A673 (cell line): ENCODE measurements around the gene GABRP. TPM values are rescaled to one million over a fixed set of nuclear protein-coding genes. Genes with fewer than 3 reads are reported as not detected.

Source experiments
- BruUV-seq: library from RNA; stranded (reverse); fragments of 400-500 nt; replicated peaks from 2 replicates; lab custom pipeline; 2021; lab: Mats Ljungman, UMichigan
- CTCF ChIA-PET: fragments of 300-600 bp; sonication (Branson Sonifier 250); formaldehyde crosslinking; loops from one replicate; lab custom pipeline; 2022; ENCODE audit warnings: antibody characterized with exemption; lab: Charles Lee
- POLR2A ChIA-PET: fragments of 300-600 bp; sonication (Branson Sonifier 250); formaldehyde crosslinking; loops from one replicate; lab custom pipeline; 2022; ENCODE audit warnings: antibody characterized with exemption; ENCODE audit not compliant: low non-redundant PET; lab: Charles Lee
- DNase-seq: peaks from one replicate; pipeline ENCODE4 v3.0.0-alpha.2; 2015; ENCODE audit warnings: low spot score
- H3K27ac ChIP-seq: fragments of 200-600 bp; sonication (generic); 2 replicates; pipeline ENCODE4 v1.5.1; 2016; ENCODE audit warnings: mixed run types, low read depth, mild to moderate bottlenecking, mixed read lengths, antibody characterized with exemption, low read length; ENCODE audit not compliant: poor library complexity, severe bottlenecking
- H3K27me3 ChIP-seq: fragments of 200-600 bp; sonication (generic); replicated peaks from 2 replicates; pipeline ENCODE4 v1.6.1; 2017; ENCODE audit warnings: mixed run types, low read depth, mild to moderate bottlenecking, mixed read lengths, antibody characterized with exemption, low read length; ENCODE audit not compliant: insufficient read depth, poor library complexity
- H3K36me3 ChIP-seq: fragments of 200-600 bp; sonication (generic); 2 replicates; pipeline ENCODE4 v1.6.1; 2016; ENCODE audit warnings: mixed run types, mild to moderate bottlenecking, mixed read lengths, antibody characterized with exemption, low read length; ENCODE audit not compliant: insufficient read depth, poor library complexity, severe bottlenecking
- H3K4me1 ChIP-seq: fragments of 200-600 bp; sonication (generic); 2 replicates; pipeline ENCODE4 v1.6.1; 2017; ENCODE audit warnings: mixed run types, mild to moderate bottlenecking, mixed read lengths, antibody characterized with exemption, low read length; ENCODE audit not compliant: insufficient read depth, poor library complexity, severe bottlenecking
- H3K4me3 ChIP-seq: fragments of 200-600 bp; sonication (generic); 2 replicates; pipeline ENCODE4 v1.5.1; 2016; ENCODE audit warnings: low read depth, mixed run types, mild to moderate bottlenecking, mixed read lengths, low read length; ENCODE audit not compliant: poor library complexity, severe bottlenecking
- H3K9me3 ChIP-seq: fragments of 200-600 bp; sonication (generic); 2 replicates; pipeline ENCODE4 v1.6.1; 2016; ENCODE audit warnings: mixed run types, low read depth, mild to moderate bottlenecking, mixed read lengths, antibody characterized with exemption, low read length; ENCODE audit not compliant: poor library complexity, severe bottlenecking
- EZH2 ChIP-seq: fragments of 200-600 bp; sonication (generic); IDR thresholded peaks from 2 replicates; pipeline ENCODE4 v1.6.1; 2017; ENCODE audit warnings: borderline replicate concordance, low read depth, mild to moderate bottlenecking, mixed read lengths, antibody characterized with exemption, low read length; ENCODE audit not compliant: poor library complexity, severe bottlenecking
- intact Hi-C: fragments of 100-400 bp; cut with micrococcal nuclease; formaldehyde crosslinking; loops from one replicate; pipeline ENCODE4 v1.10.0; 2022; ENCODE audit not compliant: unreplicated experiment
- total RNA-seq: library from RNA; stranded (reverse); gene quantifications from 2 replicates; pipeline ENCODE4 v1.2.3, GENCODE V29; 2021
- TF ChIP-seq, protein P1 (sequence below): fragments of 300-800, 200-600 bp; sonication (generic); conservative IDR thresholded peaks from 2 replicates; pipeline ENCODE4 v1.5.1; 2017; ENCODE audit warnings: low read depth, mild to moderate bottlenecking, antibody characterized with exemption, low read length, moderate library complexity, mixed read lengths

The GABRP gene
- total RNA-seq, 1 experiment from 2014 or later: 0.09 TPM

DNA sequence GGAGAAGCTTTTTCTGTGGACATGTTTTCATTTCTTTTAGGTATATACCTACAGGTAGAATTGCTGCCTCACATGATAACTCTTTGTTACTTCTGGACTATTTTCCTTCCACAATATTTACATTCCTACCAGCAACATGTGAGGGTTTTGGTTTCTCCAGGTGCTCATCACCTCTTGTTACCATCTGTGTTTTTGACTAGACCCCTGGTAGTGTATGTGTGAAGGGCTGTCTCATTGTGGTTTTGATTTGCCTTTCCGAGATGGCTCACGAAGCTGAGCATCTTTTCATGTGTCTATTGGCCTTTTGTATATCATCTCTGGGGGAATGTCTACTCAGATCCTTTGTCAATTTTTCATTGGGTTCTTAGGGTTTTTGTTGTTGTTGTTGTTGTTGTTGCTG lies 61.1 kb downstream of the GABRP start:
- ChIA-PET CTCF (no interaction called here), POLR2A (no interaction called here)
- Histone ChIP-seq H3K4me3 (no peak overlapping the region), H3K9me3 (no peaks in the 10 kb centered on the region), H3K36me3 (no peaks in the 10 kb centered on the region), H3K27ac (no peak overlapping the region), H3K4me1 (no peaks in the 10 kb centered on the region), H3K27me3 (no peaks in the 10 kb centered on the region)
- intact Hi-C loops: no loop called here
- no TSS peak for BruUV-seq
- no peak for TF ChIP-seq EZH2
- TF ChIP-seq, protein P1, sequence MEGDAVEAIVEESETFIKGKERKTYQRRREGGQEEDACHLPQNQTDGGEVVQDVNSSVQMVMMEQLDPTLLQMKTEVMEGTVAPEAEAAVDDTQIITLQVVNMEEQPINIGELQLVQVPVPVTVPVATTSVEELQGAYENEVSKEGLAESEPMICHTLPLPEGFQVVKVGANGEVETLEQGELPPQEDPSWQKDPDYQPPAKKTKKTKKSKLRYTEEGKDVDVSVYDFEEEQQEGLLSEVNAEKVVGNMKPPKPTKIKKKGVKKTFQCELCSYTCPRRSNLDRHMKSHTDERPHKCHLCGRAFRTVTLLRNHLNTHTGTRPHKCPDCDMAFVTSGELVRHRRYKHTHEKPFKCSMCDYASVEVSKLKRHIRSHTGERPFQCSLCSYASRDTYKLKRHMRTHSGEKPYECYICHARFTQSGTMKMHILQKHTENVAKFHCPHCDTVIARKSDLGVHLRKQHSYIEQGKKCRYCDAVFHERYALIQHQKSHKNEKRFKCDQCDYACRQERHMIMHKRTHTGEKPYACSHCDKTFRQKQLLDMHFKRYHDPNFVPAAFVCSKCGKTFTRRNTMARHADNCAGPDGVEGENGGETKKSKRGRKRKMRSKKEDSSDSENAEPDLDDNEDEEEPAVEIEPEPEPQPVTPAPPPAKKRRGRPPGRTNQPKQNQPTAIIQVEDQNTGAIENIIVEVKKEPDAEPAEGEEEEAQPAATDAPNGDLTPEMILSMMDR: no peak
- DNase-seq: no peak

GRCh38 chr5:170846416-170846815 lies 62.9 kb downstream of the GABRP start:
- H3K4me3 ChIP-seq: no peak overlapping the region
- CTCF ChIA-PET: no interaction called here
- H3K27ac ChIP-seq: no peak overlapping the region
- DNase-seq: no peak
- intact Hi-C loops: no loop called here
- no TSS peak for BruUV-seq
- no peaks in the 10 kb centered on the region for H3K4me1 ChIP-seq
- TF ChIP-seq, protein P1: no peak
- no peak for TF ChIP-seq EZH2
- H3K9me3 ChIP-seq: no peaks in the 10 kb centered on the region
- H3K27me3 ChIP-seq: no peaks in the 10 kb centered on the region
- POLR2A ChIA-PET: no interaction called here
- H3K36me3 ChIP-seq: no peaks in the 10 kb centered on the region

DNA sequence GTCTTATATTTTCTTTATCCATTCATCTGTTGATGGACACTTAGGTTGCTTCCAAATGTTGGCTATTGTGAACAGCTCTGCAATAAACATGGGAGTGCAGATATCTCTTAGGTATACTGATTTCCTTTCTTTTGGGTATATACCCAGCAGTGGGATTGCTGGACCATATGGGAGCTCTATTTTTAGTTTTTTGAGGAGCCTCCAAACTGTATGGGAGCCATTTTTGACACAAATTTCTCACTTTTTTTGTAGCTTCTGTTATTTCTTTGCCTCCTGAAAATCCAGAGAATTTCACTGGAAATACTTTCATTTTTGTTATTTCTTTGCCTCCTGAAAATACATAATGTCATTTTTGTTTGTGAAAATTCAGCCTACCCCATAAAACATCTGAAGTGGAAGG lies 63.3 kb downstream of the GABRP start:
- no peak for TF ChIP-seq EZH2
- TF ChIP-seq, protein P1: no peak
- H3K9me3 ChIP-seq: no peaks in the 10 kb centered on the region
- H3K27ac ChIP-seq: no peak overlapping the region
- CTCF ChIA-PET: no interaction called here
- no peaks in the 10 kb centered on the region for H3K27me3 ChIP-seq
- BruUV-seq: no TSS peak
- POLR2A ChIA-PET: no interaction called here
- intact Hi-C loops: no loop called here
- DNase-seq: no peak
- H3K36me3 ChIP-seq: no peaks in the 10 kb centered on the region
- no peaks in the 10 kb centered on the region for H3K4me1 ChIP-seq
- H3K4me3 ChIP-seq: no peak overlapping the region
